GM12873 (cell line): ENCODE data around the gene RPN2.

Experiments used
- TF ChIP-seq, protein P1 (sequence below): IDR thresholded peaks from 2 replicates; pipeline ENCODE4 v1.5.1; 2012; ENCODE audit warnings: low read depth, mild to moderate bottlenecking, moderate library complexity, low read length, control low read depth; ENCODE audit not compliant: insufficient read depth; ENCODE audit errors: missing control alignments

Gene RPN2

DNA sequence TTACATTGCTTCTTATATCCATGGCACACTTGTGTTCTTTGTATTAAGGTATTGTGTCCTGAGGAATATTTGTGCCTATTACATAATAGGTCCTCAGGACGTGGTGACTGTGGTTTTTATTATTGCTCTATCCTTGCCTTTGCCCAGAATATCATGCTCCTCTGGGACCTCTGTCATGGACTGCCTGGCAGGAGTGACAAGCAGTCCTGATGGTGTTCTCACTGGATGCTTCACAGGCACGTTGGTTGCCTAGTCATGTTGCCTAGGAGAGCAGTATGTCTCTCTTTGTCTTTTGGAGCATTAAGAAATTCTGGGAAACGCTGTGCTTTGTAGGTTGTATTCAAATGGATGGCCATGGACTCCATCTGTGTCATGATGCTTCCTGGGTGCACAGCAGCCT is 24.9 kb downstream of the RPN2 start:
- TF ChIP-seq, protein P1, sequence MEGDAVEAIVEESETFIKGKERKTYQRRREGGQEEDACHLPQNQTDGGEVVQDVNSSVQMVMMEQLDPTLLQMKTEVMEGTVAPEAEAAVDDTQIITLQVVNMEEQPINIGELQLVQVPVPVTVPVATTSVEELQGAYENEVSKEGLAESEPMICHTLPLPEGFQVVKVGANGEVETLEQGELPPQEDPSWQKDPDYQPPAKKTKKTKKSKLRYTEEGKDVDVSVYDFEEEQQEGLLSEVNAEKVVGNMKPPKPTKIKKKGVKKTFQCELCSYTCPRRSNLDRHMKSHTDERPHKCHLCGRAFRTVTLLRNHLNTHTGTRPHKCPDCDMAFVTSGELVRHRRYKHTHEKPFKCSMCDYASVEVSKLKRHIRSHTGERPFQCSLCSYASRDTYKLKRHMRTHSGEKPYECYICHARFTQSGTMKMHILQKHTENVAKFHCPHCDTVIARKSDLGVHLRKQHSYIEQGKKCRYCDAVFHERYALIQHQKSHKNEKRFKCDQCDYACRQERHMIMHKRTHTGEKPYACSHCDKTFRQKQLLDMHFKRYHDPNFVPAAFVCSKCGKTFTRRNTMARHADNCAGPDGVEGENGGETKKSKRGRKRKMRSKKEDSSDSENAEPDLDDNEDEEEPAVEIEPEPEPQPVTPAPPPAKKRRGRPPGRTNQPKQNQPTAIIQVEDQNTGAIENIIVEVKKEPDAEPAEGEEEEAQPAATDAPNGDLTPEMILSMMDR, result no peak

GRCh38 chr20:37205130-37205529 is 26.0 kb downstream of the RPN2 start:
- TF ChIP-seq, protein P1, result no peak

- TF ChIP-seq, protein P1, result no peak
Measured at GRCh38 chr20:37205794-37206193, 26.7 kb downstream of the RPN2 start.

DNA sequence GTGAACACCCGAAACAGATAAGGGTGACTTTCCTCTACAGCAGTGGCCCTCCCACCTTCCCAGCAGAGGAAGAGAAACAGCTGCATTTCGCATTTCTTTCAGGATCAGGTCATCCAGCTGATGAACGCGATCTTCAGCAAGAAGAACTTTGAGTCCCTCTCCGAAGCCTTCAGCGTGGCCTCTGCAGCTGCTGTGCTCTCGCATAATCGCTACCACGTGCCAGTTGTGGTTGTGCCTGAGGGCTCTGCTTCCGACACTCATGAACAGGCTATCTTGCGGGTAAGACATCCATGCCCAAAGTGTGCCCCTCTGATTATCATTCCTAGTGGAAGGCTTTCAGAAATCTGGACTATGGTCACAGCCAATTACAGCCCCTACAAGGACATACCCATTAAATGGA is 28.0 kb downstream of the RPN2 start:
- TF ChIP-seq, protein P1, result no peak

- TF ChIP-seq, protein P1, result no peak
Measured at GRCh38 chr20:37209193-37209592, 30.1 kb downstream of the RPN2 start.

DNA sequence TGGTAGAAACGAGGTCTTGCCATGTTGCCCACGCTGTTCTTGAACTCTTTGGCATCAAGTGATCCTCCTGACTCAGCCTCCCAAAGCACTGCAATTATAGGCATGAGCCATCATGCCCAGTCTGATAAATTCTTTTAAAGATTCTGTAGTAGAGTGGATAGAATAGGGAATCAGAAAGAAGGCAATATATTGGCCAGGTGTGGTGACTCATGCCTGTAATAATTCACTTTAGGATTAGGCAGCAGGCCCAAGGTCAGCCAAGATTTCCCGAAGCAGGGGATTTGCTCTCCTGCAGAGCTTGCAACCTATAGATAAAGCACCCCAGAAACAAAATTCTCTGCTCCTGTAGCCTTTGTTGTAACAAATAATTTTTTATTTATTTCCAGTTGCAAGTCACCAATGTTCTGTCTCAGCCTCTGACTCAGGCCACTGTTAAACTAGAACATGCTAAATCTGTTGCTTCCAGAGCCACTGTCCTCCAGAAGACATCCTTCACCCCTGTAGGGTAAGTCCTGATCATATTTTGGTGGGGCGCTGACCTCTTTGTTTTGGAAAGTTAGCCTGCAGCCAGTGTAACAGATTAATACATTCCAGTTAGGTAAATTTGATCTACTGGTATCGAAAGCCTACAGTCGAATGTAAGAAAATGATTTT is 30.7 kb downstream of the RPN2 start:
- TF ChIP-seq, protein P1, result no peak

- TF ChIP-seq, protein P1, result no peak
Measured at GRCh38 chr20:37218441-37218840, 39.3 kb downstream of the RPN2 start.
